Non-pigmented ciliary epithelial cell (primary cell): ENCODE results near the gene GLI3.

Source experiments
- DNase-seq: peaks from one replicate; pipeline ENCODE4 v3.0.0-alpha.2; 2010; ENCODE audit warnings: low read depth

GLI3 gene

DNA sequence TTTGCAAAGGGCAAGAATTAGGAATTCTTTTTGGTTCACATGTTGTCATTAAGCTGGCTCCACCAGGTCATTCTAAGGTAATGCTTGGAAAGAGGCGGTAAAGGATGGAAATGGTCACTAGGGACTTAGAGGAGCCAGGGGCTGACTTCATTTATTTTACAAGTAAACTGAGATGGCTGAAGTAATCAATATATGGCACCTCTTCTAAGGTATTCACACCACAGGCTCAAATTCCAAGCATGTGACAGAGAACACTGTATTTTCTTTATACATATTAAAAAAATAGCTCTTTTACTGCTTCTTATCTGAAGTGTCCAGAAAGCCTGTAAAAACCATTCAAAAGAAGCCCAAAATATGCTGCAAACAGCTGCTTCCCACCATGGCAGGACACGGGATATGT, 239.0 kb downstream of the GLI3 start:
- no peak for DNase-seq

DNA sequence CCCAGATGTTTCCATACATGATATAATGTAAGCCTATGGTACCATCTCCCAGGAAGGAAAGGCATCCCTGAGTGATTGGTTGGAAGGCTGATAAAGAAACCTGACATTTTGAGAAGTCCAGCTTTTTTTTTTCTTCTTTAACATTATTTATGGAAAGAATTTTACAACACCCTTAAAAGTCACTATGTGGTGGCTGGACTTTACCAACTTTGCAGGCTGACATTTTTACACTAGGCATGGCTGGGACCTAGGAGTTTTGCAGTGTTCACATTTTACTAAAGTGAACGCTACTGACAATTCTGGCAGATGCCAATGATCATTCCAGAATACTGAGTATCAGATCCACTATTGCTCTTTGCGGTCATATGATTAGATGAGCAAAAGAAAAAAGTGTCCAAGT, 239.9 kb downstream of the GLI3 start:
- DNase-seq = no peak

DNA sequence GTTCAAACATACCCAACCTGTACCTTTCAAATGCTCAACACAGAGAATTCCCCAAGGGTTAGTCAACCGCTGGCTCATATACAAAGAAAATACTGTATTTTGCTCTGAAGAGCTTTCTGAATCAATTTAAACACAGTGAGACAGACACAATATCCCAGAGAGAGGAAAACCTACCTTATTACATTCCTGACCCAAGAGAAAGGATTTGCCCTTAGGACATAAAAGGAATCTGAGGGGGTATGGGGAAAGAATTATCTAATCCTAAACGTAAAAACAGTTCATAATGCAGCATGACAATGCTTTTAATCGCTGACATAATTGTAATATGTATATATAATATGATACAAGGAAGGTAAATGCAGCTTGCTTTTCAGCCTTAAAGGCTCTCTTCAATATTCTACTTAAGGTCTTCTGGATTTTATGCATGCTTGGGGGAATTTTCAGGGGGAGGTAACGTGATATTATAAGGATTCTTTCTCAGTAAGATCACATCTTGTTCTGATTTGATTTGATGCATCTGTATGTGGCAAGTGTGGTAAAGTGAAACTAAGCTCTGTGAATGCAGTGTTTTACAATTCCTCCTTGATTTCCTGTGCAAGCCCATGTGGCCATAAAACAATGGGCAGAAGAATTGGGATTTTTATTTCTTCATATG, 240.5 kb downstream of the GLI3 start:
- DNase-seq = no peak

DNA sequence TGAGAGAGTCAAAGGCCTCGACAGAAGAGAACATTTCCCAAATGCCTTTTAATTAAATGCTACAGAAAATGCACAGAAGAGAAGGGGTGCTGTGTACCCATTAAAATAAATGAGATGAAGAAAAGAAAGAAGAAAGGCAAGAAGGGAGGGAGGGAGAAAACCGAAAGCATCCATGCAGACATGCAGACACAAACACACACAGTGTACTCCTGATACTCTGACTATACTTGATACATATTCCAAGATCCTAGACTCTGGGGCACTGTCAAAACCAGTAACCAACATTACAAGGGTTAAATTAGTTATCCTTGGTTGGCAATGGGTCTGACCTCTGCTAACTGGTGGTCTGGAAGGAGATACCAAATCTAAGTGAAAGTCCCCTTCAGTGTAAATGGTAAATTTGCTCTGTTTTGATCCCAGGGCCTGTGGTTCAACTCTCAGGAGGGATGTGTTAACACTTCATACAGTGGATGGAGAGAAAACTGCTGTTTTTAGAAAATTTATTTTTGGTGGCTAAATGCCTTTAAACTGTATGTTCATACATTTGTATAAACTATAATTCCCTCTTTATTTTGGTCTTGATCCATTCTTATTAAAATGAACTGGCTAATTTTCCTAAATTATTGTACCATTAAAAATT, 241.3 kb downstream of the GLI3 start:
- no peak for DNase-seq

DNA sequence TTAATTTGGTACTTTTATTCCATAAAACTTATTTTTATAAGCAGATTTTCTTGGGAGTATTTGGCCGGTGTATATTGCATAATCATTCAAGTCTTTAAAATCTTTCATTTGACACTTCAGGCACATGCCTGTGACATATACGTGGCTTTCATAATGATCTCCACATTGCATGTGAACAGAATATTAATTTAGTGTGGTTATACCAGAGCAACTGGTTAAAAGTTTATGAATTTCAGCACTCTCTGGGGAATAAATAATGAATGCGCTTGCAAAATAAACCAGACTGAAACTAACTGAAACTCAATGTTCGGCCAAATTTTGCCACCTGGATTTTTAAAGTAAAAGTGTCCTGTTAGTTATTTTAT, 242.3 kb downstream of the GLI3 start:
- no peak for DNase-seq

DNA sequence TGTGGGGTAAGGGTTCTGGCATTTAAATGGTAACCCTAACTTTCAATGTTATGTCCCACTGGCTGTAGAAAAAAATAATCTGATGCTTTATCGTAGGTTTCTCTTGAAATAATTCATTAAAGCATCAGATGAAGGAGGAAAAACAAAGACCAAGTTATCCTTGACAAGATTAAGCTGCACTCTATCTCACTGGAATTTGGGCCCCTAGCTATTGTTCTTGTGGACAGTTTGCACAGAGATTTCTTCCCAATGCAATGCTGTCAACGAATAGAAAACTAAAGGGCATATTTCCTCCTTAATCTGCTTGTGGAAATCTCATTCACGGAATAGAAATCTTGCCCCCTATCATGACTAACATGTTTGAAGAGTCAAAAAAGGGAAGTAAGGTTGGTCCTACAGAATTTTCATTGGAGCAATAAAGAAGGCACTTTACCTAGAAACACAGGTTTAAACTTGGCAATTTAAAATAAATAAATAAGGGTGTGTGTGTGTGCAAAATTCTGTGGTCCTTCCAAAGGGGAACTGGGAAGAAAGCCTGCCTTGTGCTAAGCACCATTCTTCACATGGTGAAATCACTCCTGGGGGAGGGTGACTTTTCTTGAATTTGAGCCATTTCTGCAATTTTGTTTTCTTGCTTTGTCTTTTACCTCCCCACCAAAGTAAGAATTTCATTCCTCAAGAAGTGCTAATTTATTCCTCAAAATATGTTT, 242.8 kb downstream of the GLI3 start:
- DNase-seq = no peak

DNA sequence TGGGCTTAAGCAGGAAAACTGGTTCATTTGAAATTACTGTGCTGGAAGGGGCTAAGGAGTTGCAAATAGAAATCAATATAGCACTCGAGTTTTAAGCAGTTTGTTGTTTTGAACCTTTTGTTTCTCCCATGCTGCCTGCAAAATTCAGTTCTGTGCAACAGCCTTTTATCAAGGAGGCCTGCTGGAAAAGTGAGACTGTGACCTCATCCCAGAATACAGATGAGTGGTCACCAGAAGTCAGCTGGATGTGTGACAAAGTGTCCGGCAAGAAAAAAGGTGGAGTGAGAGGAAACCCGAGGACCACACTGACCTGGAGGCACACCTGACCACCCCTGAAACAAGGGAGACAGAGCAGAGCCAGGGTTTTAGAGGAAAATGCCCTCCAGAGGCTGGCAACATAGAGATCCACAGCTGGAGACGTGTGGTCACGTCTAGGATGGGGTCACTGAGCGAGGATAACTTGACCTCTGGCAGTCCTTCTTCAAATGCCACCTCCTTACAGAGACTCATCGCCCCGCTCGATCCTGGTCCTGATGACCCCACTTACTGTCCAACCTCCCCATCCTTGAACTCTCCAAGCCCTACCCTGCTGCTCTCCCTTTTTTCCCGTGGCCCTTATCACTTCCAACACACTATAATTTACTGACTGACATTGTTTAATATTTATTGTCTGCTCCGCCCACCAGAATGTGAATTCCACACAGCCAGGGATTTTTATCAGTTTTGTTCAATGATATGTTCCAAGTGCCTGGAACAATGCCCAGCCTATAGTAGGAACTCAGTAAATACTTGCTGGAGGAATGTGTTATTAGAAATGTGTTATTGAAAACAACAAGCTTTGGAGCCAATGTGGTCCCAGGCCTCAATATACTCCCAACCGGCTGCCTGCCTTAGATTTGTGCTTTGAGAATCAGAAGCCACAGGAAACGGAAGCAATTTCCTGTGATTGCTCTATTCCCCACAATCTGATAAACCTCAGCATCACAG, 243.8 kb downstream of the GLI3 start:
- no peak for DNase-seq

DNA sequence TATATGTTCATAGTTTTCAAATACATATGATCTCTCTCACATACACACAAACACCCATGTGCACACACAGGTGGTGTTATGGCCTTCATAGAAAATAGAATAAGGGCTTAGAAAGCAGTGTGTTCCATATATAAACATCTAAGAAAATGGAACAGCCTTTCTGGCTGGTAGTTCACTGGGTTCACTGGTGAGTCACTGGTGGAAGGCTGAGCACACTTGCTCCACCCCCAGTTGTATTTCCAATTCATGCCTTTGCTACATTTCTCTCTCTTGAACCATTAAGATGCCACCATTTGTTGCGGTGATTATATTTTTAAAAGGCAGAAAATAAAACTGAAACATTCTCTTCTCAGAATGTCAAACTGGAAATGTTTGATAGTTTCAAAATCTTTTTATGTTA, 252.1 kb downstream of the GLI3 start:
- DNase-seq = no peak

DNA sequence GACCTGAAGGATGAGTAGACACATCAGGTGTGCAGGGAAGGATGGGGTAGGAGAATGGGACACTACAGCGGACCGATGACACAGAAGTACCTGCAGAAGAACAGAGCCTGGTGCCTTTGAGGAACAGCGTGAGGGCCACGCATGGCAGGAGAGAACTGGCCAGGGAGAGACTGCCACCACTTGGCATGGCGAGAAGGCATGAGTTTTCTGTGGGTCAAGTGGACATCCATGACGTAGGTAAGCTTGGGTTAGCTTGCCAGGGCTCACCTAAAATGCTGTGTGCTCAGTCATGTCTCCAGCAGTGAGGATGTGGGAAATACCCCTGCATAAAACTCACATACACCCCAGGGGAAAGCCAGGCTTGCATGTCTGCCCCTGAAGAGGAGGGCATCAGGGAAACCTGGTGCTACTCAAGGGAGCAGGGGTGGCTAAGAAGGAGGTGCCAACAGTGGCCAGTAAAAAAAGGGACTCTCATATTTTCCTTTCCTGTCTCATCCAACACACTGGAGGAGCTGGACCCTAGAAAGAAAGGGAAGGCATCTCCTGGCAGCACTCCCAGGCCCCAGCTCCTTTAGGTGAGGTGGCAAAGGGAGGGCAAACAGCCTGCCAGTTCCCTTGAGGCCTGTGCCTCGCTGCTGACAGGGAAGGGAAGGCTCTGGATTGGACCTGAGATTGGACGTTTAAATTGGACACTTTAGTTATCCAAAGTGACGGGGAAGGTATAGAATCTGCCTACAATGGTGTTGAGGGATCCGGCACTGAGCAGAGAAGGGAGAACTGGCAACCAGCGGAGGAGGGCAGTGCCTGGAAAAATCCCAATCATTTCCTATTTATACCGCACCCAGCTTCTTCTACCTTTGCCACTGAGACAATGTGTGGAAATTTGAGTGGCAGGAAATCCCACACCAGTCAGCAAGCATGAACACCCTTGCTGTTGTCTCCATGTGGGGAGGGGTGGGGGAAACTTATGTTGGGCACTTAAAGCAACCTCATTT, 255.7 kb downstream of the GLI3 start:
- DNase-seq = no peak

DNA sequence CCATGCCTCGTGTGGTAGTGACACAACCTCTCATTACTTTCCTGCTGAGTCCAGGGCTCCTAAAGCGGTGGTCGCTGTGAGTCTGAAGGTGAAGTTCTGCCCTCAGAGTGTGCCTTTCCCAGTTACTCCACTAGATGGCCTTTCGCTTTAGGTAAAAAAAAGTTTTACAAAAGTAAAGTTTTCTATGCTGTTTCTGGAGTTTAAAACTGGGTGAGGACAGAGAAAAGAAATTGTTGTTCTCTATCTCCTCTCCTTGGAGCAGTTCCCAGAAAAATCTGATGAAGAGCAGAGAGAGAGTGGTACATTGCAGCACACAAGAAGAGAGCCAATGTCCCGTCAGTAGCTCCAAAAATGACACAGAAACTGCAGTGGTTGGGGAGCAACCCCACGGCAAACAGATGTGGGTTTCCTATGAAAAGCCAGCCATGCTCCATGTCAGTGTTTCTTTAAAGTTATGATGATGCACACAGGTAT, 257.1 kb downstream of the GLI3 start:
- DNase-seq = no peak

DNA sequence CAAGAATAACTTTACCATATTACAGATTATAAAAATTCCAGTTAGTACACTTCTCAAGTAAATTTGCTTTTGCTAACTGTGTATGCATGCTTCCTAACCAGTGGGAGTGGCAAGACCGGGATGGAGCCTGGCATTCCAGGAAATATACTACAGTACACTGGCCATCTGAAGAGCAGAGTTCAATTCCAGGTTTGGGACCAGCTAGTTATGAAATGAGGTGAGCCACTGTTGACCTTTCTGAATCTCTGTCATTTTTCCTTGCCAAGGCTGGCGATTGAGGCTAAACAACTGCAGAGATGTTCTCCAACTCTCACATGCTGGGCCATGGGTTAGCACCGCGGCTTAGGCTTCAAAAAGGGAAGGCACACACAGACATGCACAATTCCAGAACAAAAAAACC, 258.2 kb downstream of the GLI3 start:
- no peak for DNase-seq

DNA sequence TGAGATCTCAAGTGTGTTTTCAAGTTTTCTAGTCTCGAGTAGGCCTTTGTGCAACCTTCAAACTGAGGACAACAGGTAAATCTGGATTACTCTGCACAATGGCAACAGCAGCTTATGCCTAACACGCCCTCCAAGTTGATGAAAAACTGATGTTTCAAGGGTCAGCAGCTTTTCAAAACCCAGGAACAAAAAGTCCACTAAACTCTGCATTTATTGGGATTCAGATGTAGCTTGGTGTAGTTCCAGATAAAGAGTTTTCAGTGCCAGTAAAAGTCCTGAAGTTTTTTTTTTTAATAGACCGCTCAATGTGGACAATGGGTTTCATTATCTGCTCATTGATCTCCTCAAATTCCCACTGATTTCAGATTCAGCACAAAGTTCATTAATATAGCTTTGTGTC, 259.3 kb downstream of the GLI3 start:
- no peak for DNase-seq

DNA sequence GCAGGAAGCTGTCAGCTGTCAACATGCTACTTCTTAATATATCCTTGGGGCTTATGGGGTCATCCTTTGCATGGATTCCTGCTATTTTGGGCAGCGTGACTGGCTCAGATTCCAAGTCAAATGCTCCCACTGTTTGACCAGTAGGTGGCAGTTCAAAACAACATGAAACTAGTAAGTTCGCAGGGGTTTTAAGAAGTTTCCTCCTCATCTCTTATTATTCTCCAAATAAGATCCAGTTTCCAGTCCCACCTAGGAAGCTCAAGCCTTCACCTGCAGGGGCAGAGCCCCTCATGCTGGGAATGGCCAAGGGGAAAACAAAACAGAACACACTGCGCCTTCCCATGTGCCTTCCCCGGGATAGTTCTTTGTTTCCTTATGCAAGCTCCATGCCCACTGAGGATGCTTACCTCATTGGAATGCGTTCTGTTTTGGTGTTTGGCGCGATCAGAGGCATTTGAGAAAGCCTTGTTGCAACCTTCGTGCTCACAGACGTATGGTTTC, 259.8 kb downstream of the GLI3 start:
- DNase-seq = no peak

DNA sequence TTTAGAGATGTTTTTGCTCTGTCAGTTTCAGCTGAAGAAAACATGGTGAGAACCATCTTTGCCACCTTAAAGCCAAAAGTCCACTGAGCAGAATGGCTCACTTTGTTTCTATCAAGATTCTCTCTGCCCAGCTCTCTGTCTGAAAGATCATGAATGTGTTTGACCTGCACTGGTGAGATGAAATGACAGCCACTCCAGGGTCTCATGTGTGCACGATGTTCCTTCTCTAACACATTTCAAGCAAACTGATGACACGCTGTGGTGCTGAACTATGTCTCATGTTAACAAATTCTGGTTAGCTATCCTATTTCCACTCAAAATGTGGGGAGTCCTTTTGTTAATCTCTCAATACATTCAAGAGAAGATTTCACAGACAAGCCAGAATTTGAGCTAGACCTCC, 260.6 kb downstream of the GLI3 start:
- DNase-seq = no peak

DNA sequence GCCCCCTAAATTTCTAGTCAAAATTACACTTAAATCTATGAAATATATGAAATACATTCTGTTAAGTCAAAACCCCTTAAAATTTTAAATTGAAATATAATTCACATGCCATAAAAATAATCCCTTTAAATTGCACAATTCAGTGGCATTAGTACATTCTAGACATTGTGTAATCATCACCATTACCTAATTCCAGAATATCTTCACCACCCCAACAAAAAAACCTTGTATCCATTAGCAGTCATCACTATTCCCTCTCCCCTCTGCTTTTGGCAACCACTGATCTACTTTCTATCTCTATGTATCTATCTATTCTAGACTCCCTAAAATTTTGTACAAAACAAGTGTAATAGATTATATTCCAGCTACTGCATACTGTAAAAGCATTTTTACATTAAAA, 261.2 kb downstream of the GLI3 start:
- DNase-seq = no peak

DNA sequence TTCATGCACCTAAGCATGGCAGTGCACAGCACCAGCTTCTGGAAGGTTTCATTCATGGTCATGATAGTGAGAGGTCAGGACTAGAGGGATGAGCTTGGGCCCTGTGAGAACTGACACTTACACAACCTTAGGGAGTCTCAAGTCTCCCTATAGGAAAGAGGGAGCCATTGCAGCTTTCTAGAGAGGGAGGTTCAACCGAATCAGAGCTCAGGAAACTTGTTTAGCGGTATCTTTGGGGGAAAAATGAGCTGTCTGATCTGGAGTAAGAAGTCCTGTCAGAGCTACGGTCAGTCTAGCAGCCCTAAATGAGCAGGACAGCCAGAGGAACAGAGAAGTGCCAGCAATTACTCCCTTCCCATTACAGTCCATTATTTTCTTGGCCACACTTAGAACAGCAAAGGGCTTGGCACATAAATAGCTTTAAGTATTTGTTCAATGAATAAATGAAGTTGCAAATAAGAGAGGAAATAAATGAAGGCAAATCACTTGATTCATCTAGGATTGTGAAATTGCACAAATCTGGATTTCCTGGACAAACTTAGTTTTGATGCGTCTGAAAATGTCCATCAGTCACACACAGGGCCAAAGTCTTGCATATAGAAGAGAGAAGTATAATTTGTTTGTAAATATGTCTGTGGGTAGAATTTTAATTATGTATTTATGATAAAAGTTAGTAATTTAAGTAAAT, 262.0 kb downstream of the GLI3 start:
- no peak for DNase-seq

DNA sequence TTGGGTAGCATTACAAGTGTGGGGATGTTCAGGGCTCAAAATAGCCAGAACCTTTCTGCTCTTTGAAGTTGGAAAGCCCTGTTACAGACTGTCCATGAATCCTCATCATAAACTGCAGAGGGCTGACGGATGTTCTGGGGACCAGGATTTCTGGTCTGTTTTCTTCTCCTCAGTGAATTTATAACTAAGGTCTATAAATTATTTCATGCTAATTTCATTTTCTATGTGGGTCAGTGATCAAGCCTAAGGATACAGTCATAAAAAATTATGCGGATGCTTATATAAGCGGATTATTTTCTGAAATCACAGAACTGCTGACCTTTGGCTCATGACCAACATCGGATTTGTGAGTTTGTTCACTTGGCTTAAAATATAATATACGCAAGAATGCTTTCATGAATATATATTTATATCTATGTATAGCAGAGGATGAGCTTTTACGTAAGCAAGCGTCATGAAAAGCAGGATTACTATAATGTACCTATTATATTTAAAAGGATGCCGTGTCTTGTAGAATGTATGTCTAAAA, 263.7 kb downstream of the GLI3 start:
- no peak for DNase-seq

DNA sequence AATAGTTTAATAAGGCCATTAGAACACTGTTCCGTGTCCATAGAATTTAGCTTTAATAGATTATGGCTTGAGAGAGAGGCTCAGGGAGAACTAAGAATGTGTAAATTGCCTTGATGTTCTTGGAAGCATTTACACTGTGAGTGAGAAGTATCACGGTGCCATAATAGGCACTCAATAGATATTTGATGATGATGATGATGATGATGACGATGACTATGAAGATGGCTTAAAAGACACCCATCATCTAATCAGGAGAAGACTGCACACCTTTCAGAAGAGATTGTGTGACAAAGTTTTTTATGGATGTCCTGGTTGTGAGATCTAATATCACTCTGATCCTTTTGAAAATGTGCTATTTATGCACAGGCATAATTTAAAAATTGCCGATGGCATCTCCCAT, 264.2 kb downstream of the GLI3 start:
- DNase-seq = no peak

DNA sequence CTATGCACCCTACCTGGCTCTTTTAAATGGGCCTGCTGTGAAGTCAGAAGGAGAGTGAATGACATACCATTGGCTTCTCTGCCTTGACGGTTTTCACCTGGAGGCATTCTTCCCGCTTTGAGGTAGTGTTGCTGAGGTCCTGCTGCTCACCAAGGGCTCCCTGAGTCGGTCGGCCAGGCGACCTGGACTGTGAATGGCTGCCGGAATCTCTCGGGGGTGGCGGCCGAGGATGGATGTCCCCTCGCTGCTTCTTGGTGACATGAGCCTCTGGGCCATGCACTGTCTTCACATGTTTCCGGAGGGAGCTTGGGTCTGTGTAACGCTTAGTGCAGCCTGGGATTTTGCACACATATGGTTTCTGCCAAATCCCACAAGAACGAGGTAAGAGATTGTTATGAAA, 264.7 kb downstream of the GLI3 start:
- no peak for DNase-seq

DNA sequence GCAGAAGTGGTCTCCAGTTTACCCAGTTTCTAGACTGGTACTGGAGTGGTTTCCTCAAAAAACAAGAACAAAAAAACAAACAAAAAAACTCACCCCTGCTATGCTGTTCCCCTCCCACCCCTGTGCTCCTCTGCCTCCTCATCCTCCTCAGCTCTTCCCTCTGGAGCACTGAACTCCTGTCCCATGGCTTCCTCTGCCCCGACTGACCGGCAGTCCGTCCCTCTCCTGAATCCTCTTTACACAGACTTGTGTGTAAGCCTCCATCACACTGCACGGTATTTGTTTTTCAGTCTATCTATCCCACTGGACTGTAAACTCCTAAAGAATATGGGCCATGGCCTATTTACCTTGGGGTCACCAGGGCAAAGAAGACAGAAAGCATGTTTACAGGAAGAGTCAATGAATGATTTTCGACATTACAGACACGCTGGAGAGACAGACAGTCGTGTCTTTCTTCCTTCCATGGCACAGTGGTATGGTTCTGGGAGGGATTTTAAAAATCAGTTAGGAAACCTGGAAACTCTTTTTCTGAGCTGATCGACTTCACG, 265.3 kb downstream of the GLI3 start:
- DNase-seq = no peak
